Activated CD4-positive, alpha-beta T cell treated with anti-CD3 and anti-CD28 coated beads for 36 hours (primary cell): ENCODE data around the gene UXT. TPM values are rescaled to one million over a fixed set of nuclear protein-coding genes. Genes with fewer than 3 reads are reported as not detected.
"Not testable (repeated sequence)": the region's sequence is repeated elsewhere in the genome, so short reads cannot be mapped to it uniquely, and the experiment has no call there.

Source experiments
- ATAC-seq: fragments of 200-7000 bp; cut with Tn5 transposase; one replicate; pipeline ENCODE4 v1.10.0; 2021; ENCODE audit warnings: mild to moderate bottlenecking, moderate library complexity
- CTCF ChIA-PET: fragments of 350-600 bp; sonication (Branson Sonifier 250); formaldehyde crosslinking; loops from one replicate; lab custom pipeline; 2021; ENCODE audit warnings: antibody characterized with exemption; lab: Charles Lee
- POLR2A ChIA-PET: fragments of 350-600 bp; sonication (Branson Sonifier 250); formaldehyde crosslinking; loops from one replicate; lab custom pipeline; 2021; ENCODE audit warnings: antibody characterized with exemption, inconsistent platforms; lab: Charles Lee
- DNase-seq: peaks from one replicate; pipeline ENCODE4 v3.0.0-alpha.2; 2020
- H3K27ac Mint-ChIP-seq: one replicate; pipeline ENCODE4 v1.8.0; 2021; ENCODE audit warnings: mixed read lengths
- H3K27me3 Mint-ChIP-seq: one replicate; pipeline ENCODE4 v1.8.0; 2021; ENCODE audit warnings: mixed read lengths
- H3K36me3 Mint-ChIP-seq: one replicate; pipeline ENCODE4 v1.8.0; 2021; ENCODE audit warnings: low read depth, mixed read lengths
- H3K4me1 Mint-ChIP-seq: one replicate; pipeline ENCODE4 v1.8.0; 2021; ENCODE audit warnings: mixed read lengths
- H3K4me3 Mint-ChIP-seq: one replicate; pipeline ENCODE4 v1.8.0; 2021; ENCODE audit warnings: mild to moderate bottlenecking, moderate library complexity, mixed read lengths
- H3K9me3 Mint-ChIP-seq: one replicate; pipeline ENCODE4 v1.8.0; 2021; ENCODE audit warnings: low read depth, mixed read lengths
- intact Hi-C, 2 experiments: fragments of 100-400 bp; cut with DNase I in 1 of 2; cut with micrococcal nuclease in 1 of 2; formaldehyde crosslinking; loops; one replicate each; pipeline versions ENCODE4 v1.14.2 to v1.15.1; 2022 to 2024; cut with DNase I, micrococcal nuclease
- total RNA-seq, 2 experiments: library from RNA; stranded (reverse); gene quantifications; one replicate each; pipeline ENCODE4 v1.2.3, GENCODE V29; 2021

UXT gene, protein sequence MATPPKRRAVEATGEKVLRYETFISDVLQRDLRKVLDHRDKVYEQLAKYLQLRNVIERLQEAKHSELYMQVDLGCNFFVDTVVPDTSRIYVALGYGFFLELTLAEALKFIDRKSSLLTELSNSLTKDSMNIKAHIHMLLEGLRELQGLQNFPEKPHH
- total RNA-seq, result 100 to 1,000 TPM; 195 to 210 TPM

GRCh38 chrX:47658684-47659420 lies at the start of gene UXT:
Gene UXT, minus strand, starts transcription at chrX:47659180. Its CDS starts 253 bp downstream, at chrX:47658927.
- H3K4me1 Mint-ChIP-seq, result peaks cover 52% of the 10 kb centered on the region
- ATAC-seq, result peak; percentile 83
- H3K27me3 Mint-ChIP-seq, result no peaks in the 10 kb centered on the region
- peak within 1 kb of the TSS; percentile 86 for H3K4me3 Mint-ChIP-seq
- peak within 1 kb of the TSS; percentile 94 for H3K27ac Mint-ChIP-seq
- H3K9me3 Mint-ChIP-seq, result no peaks in the 10 kb centered on the region
- peak; percentile 96 for DNase-seq
- ChIA-PET CTCF (interaction anchor here (0.6 kb wide), 1 partner anchor 915 kb away, joined by 3 read pairs; no protein-coding TSS in a partner anchor), POLR2A (no interaction called here)
- peaks cover 42% of the 10 kb centered on the region for H3K36me3 Mint-ChIP-seq
- intact Hi-C loops, result loop anchor here (1.0 to 10.0 kb wide), 17 partner anchors 9 to 1256 kb away; partner anchors contain the start of genes ELK1 (in 2 of the 2), RBM10 (in 2 of the 2), ARAF (in 1 of the 2) and HDAC6 (in 1 of the 2)

DNA sequence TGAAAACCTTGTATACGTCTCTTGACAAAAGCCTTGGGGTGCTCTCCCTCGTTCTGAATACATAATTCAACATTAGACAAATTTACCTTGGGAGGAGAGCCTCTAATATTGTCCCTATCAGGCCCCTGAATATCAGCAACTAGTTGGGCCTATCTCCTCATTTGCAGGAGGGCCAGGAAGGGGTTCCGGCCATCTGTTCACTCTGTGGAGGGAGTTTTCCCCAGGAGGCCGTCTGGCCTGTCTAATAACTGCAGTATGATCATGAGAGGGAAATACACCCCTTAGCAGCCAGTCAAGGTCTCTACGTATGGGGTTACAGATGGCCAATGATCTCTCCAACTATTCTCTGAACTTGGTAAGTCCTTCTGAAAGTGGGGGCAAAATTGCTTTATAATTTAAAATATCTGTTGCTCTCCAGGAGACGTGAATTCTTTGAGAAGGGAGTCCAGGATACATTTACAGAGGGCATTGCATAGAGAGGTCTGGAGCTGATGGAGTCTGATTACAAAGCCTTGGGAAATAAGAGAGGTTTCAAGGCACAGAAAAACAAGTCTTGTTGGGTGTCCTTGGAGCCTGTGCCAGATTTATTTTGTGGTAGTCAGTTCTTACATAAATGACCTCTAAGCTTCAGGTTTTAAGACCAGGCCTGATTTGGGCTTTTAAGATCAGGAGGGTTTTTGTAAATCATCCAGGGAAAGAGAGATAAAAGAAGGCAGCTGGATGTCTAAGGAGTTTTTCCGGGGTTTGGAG lies 48.2 kb upstream of the UXT start:
- no peaks in the 10 kb centered on the region for H3K9me3 Mint-ChIP-seq
- DNase-seq, result no peak
- ChIA-PET CTCF (no interaction called here), POLR2A (no interaction called here)
- no peak overlapping the region for H3K4me3 Mint-ChIP-seq
- H3K27me3 Mint-ChIP-seq, result peaks cover 4% of the 10 kb centered on the region
- no peak overlapping the region for H3K27ac Mint-ChIP-seq
- no peaks in the 10 kb centered on the region for H3K36me3 Mint-ChIP-seq
- no peak for ATAC-seq
- intact Hi-C loops, result no loop called here
- no peaks in the 10 kb centered on the region for H3K4me1 Mint-ChIP-seq

- Mint-ChIP-seq H3K4me3 (no peak overlapping the region), H3K4me1 (no peaks in the 10 kb centered on the region), H3K27me3 (peaks cover 5% of the 10 kb centered on the region), H3K36me3 (no peaks in the 10 kb centered on the region), H3K27ac (no peak overlapping the region), H3K9me3 (no peaks in the 10 kb centered on the region)
- no peak for DNase-seq
- ATAC-seq, result no peak
- CTCF ChIA-PET, result no interaction called here
- intact Hi-C loops, result no loop called here
- POLR2A ChIA-PET, result no interaction called here
These were observed 47.6 kb upstream of the UXT start for GRCh38 chrX:47706575-47706974.

GRCh38 chrX:47704736-47705135 lies 45.8 kb upstream of the UXT start:
- CTCF ChIA-PET, result no interaction called here
- POLR2A ChIA-PET, result no interaction called here
- intact Hi-C loops, result no loop called here
- Mint-ChIP-seq H3K4me1 (no peaks in the 10 kb centered on the region), H3K4me3 (no peak overlapping the region), H3K27me3 (peaks cover 3% of the 10 kb centered on the region), H3K9me3 (no peaks in the 10 kb centered on the region), H3K36me3 (no peaks in the 10 kb centered on the region), H3K27ac (no peak overlapping the region)
- no peak for DNase-seq
- ATAC-seq, result no peak

- Mint-ChIP-seq H3K27ac (no peak overlapping the region), H3K4me3 (no peak overlapping the region)
- CTCF ChIA-PET, result no interaction called here
These were observed 38.2 kb upstream of the UXT start for GRCh38 chrX:47697181-47697580.

DNA sequence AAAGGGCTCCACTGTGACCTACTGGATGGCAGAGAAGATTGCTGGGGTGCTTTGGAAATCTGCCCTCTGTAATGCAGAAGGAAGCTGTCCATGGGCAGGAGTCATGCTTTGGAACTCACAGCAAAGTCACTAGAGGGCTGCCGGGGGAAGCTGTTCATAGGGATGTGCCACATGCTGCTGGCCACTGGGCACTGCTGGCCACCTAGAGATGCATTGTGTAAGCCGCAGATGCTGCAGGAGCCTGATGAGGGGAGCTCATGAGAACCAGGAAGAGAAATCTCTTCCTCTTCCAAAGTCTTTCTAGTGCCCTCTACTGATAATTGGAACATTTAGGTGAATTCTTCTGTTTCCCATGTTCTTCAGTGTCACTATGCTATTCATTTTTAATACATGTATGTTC lies 31.2 kb upstream of the UXT start:
- intact Hi-C loops, result no loop called here
- Mint-ChIP-seq H3K27ac (no peak overlapping the region), H3K4me3 (no peak overlapping the region), H3K4me1 (no peaks in the 10 kb centered on the region), H3K27me3 (peaks cover 4% of the 10 kb centered on the region), H3K9me3 (no peaks in the 10 kb centered on the region), H3K36me3 (no peaks in the 10 kb centered on the region)
- no peak for DNase-seq
- POLR2A ChIA-PET, result no interaction called here
- no peak for ATAC-seq
- CTCF ChIA-PET, result no interaction called here

More at GRCh38 chrX:47697181-47697580, 38.2 kb upstream of the UXT start:
- POLR2A ChIA-PET, result no interaction called here
- ATAC-seq (no peak), DNase-seq (no peak)
- Mint-ChIP-seq H3K27me3 (peaks cover 2% of the 10 kb centered on the region), H3K9me3 (no peaks in the 10 kb centered on the region), H3K4me1 (no peaks in the 10 kb centered on the region), H3K36me3 (no peaks in the 10 kb centered on the region)
- intact Hi-C loops, result no loop called here

DNA sequence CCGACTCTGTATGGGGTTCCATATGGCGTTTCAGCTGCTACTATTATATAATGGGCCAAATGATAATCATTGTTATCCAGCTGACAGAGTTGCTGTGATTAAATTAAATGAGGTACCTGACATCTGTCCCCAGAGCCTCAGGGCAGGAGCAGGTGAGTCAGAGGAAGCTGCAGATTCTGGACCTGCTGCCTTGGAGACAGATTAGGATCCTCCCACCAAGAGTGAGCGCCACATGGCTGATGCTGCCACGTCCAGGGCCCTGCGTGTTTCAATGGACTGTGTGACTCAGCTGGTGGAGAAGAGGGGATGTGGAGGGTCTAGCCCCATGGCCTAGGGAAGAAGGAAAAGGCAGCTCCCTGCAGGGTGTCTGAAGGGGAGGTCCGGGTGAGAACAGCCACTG lies 28.3 kb upstream of the UXT start:
- Mint-ChIP-seq H3K36me3 (no peaks in the 10 kb centered on the region), H3K27ac (no peak overlapping the region), H3K9me3 (no peaks in the 10 kb centered on the region), H3K4me3 (no peak overlapping the region), H3K4me1 (no peaks in the 10 kb centered on the region), H3K27me3 (peaks cover 4% of the 10 kb centered on the region)
- intact Hi-C loops, result no loop called here
- ATAC-seq (no peak), DNase-seq (no peak)
- ChIA-PET CTCF (no interaction called here), POLR2A (no interaction called here)

DNA sequence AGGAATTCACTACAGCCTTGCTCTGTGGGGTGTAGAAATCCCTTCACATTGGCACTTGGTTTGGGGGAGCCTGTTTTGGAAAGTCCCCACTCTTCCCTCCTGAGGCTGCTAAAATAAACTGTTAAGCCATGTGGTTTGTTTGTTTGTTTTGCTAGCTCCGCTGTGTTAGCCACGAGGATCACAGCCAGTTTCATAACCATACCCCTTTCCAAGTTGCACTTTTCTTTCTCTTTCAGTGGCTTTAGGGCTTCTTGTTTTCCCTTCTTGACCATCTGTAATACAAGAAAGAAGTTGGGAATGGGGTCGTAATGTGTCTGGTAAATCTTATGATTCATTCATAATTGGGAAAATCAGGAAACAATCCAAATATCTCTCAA lies 24.8 kb upstream of the UXT start:
- ChIA-PET POLR2A (no interaction called here), CTCF (no interaction called here)
- Mint-ChIP-seq H3K9me3 (no peaks in the 10 kb centered on the region), H3K27me3 (peaks cover 1% of the 10 kb centered on the region), H3K36me3 (no peaks in the 10 kb centered on the region), H3K4me3 (no peak overlapping the region), H3K27ac (no peak overlapping the region), H3K4me1 (no peaks in the 10 kb centered on the region)
- ATAC-seq, result no peak
- intact Hi-C loops, result no loop called here
- DNase-seq, result no peak

GRCh38 chrX:47683184-47683828 lies 24.3 kb upstream of the UXT start:
- Mint-ChIP-seq H3K4me3 (no peak overlapping the region), H3K9me3 (no peaks in the 10 kb centered on the region), H3K4me1 (no peaks in the 10 kb centered on the region), H3K36me3 (no peaks in the 10 kb centered on the region), H3K27ac (no peak overlapping the region), H3K27me3 (peaks cover 1% of the 10 kb centered on the region)
- ChIA-PET CTCF (no interaction called here), POLR2A (no interaction called here)
- intact Hi-C loops, result no loop called here
- DNase-seq, result no peak
- ATAC-seq, result no peak

- H3K27ac Mint-ChIP-seq, H3K4me1 Mint-ChIP-seq, POLR2A ChIA-PET, H3K9me3 Mint-ChIP-seq, H3K36me3 Mint-ChIP-seq, H3K4me3 Mint-ChIP-seq, ATAC-seq, CTCF ChIA-PET, DNase-seq, H3K27me3 Mint-ChIP-seq, intact Hi-C loops: not testable (repeated sequence)
These were observed 17.2 kb upstream of the UXT start for GRCh38 chrX:47675959-47676859.

- ChIA-PET POLR2A (no interaction called here), CTCF (no interaction called here)
- Mint-ChIP-seq H3K4me3 (no peak overlapping the region), H3K27me3 (no peaks in the 10 kb centered on the region), H3K4me1 (no peaks in the 10 kb centered on the region), H3K36me3 (no peaks in the 10 kb centered on the region), H3K27ac (no peak overlapping the region), H3K9me3 (no peaks in the 10 kb centered on the region)
- ATAC-seq (no peak), DNase-seq (no peak)
- intact Hi-C loops, result no loop called here
These were observed 15.8 kb upstream of the UXT start for GRCh38 chrX:47674776-47675175.
